HepG2 (cell line): Measurements from ENCODE around the gene TSEN54. TPM values are rescaled to one million over a fixed set of nuclear protein-coding genes. Genes with fewer than 3 reads are reported as not detected.

Experiments
- ARNTL ChIP-seq: sonication (generic); formaldehyde crosslinking; IDR thresholded peaks from 2 replicates; pipeline ENCODE4 v1.4.0; 2020; ENCODE audit warnings: mild to moderate bottlenecking, missing genetic modification reagents
- ATF1 ChIP-seq: IDR thresholded peaks from 2 replicates; pipeline ENCODE4 v1.6.1; 2016; ENCODE audit warnings: mild to moderate bottlenecking, control low read depth
- BCL6 ChIP-seq: IDR thresholded peaks from 2 replicates; pipeline ENCODE4 v1.6.1; 2016; ENCODE audit warnings: missing genetic modification reagents, missing compliant biosample characterization
- HNF1B ChIP-seq: sonication (generic); formaldehyde crosslinking; IDR thresholded peaks from 2 replicates; pipeline ENCODE4 v1.5.1; 2020; ENCODE audit warnings: mild to moderate bottlenecking, moderate library complexity, missing genetic modification reagents
- MTA1 ChIP-seq: sonication (generic); formaldehyde crosslinking; IDR thresholded peaks from 2 replicates; pipeline ENCODE4 v1.4.0; 2020; ENCODE audit warnings: missing genetic modification reagents, mild to moderate bottlenecking, borderline replicate concordance
- POLR2AphosphoS5 ChIP-seq: IDR thresholded peaks from 2 replicates; pipeline ENCODE4 v1.6.1; 2012; ENCODE audit warnings: low read depth, low read length
- SIN3A ChIP-seq: IDR thresholded peaks from 2 replicates; pipeline ENCODE4 v1.6.1; 2011; ENCODE audit warnings: low read depth, mild to moderate bottlenecking, control low read depth, low read length, borderline replicate concordance
- SNAPC4 ChIP-seq: sonication (generic); formaldehyde crosslinking; IDR thresholded peaks from 2 replicates; pipeline ENCODE4 v1.4.0; 2020; ENCODE audit warnings: mild to moderate bottlenecking, missing genetic modification reagents
- SRSF9 ChIP-seq: fragments of 200-400 bp; formaldehyde crosslinking; IDR thresholded peaks from 2 replicates; pipeline ENCODE4 v1.6.1; 2018; ENCODE audit warnings: borderline replicate concordance, mild to moderate bottlenecking, low read depth, low read length; ENCODE audit not compliant: insufficient read depth, poor library complexity, severe bottlenecking
- ZBTB42 ChIP-seq: sonication (generic); formaldehyde crosslinking; IDR thresholded peaks from 2 replicates; pipeline ENCODE4 v1.5.0; 2020; ENCODE audit warnings: mild to moderate bottlenecking, missing genetic modification reagents
- ZFP37 ChIP-seq: sonication (generic); formaldehyde crosslinking; IDR thresholded peaks from 2 replicates; pipeline ENCODE4 v1.4.0; 2020; ENCODE audit warnings: missing genetic modification reagents, borderline replicate concordance
- ZNF101 ChIP-seq: sonication (generic); formaldehyde crosslinking; IDR thresholded peaks from 2 replicates; pipeline ENCODE4 v1.4.0; 2020; ENCODE audit warnings: mild to moderate bottlenecking, low read depth, missing genetic modification reagents, borderline replicate concordance
- ZNF441 ChIP-seq: sonication (generic); formaldehyde crosslinking; IDR thresholded peaks from 2 replicates; pipeline ENCODE4 v1.7.0; 2021; ENCODE audit warnings: missing genetic modification reagents, borderline replicate concordance
- polyA plus RNA-seq, 8 experiments: library from polyadenylated mRNA; depleted of rRNA in 3 of 8; stranded (reverse) in 7 of 8; unstranded in 1 of 8; fragments of >200 nt; fragmentation: Illumina TruSeq in 4 of 8; extraction: Trizol in 4 of 8; gene quantifications; 2 replicates each; pipeline versions ENCODE4 v1.2.1 to v1.2.3, GENCODE V29; 2011 to 2016; ENCODE audit warnings: low read depth in 4 of 8, missing spikeins in 1 of 8, mixed read lengths in 1 of 8; ENCODE audit not compliant: insufficient read depth in 1 of 8
- total RNA-seq, 5 experiments: library from RNA; depleted of rRNA; stranded (reverse); fragments of >200 nt; fragmentation: Illumina TruSeq; extraction: Trizol; gene quantifications; 2 replicates each; pipeline ENCODE4 v1.2.3, GENCODE V29; 2016; ENCODE audit warnings: low read depth in 1 of 5
- TF ChIP-seq, protein P1 (sequence below): IDR thresholded peaks from 2 replicates; pipeline ENCODE4 v1.6.1; 2016; ENCODE audit warnings: missing genetic modification reagents, missing compliant biosample characterization
- TF ChIP-seq, protein P2 (sequence below): sonication (generic); formaldehyde crosslinking; IDR thresholded peaks from 2 replicates; pipeline ENCODE4 v1.4.0; 2020; ENCODE audit warnings: mild to moderate bottlenecking, missing genetic modification reagents
- TF ChIP-seq, protein P3 (sequence below): sonication (generic); formaldehyde crosslinking; IDR thresholded peaks from 2 replicates; pipeline ENCODE4 v1.9.0; 2022; ENCODE audit warnings: missing genetic modification reagents, mild to moderate bottlenecking, borderline replicate concordance
- TF ChIP-seq, protein P4 (sequence below): sonication (generic); formaldehyde crosslinking; IDR thresholded peaks from 2 replicates; pipeline ENCODE4 v1.4.0; 2020; ENCODE audit warnings: mild to moderate bottlenecking, missing genetic modification reagents

TSEN54 gene
- total and polyA plus RNA-seq, 2 of the 13 experiments (the other 11 are each of a cell fraction or from before 2014, with no cell fraction given), result 62.9 to 63.3 TPM

DNA sequence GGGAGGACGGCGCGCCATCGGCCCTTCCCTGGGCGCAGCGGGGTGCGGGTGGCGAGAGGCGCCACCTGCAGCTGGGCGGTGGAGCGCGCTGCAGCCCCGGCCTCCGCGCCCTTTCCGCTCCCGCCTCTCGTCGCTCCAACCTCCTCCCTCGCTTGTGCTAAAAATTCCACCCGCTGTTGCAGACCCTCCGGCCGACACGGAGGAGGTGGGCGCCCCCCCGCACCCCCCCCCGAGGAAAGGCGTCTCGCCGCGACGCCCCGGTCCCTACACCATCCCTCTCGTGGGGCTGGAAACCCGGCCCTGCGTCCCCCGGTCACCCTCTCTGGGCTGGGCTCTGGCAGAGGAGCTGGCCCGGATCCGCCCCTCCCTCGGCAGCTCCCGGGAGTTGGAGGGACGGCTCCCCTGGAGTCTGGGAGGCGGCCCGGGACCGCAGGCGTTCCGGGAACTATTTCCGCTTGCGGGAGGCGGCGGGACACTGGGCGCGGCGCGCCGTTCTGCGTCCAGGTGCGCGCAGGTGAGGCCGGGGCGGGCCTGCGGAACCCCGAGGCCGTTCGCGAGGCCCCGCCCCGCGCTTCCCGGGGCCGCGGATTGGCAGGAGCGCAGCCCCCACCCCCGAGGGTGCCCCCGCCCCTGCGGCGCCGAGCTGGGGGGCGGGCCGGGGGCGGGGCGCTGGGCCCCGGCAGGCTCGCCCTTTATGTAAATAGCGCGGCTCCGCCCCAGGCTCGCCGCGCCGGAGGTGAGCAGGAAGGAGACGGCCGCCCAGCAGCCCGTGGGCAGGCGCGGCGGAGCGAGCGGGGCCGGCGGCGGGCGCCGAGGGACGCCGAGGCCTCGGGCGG, 8.9 kb downstream of the TSEN54 start, which contains the start of gene LLGL2 (continued):
- TF ChIP-seq MTA1 (peak; percentile 89), BCL6 (CRISPR knock-in tag) (peak; percentile 47; the same call in 1 of the 2 replicates), ZNF101 (CRISPR knock-in tag) (peak; percentile 51; the same call in 1 of the 2 replicates), SIN3A (no peak; the same call in 1 of the 2 replicates), POLR2AphosphoS5 (peak; percentile 47; the same call in 1 of the 2 replicates), HNF1B (CRISPR knock-in tag) (peak; percentile 86), ZFP37 (peak; percentile 54; the same call in 1 of the 2 replicates), ZBTB42 (peak; percentile 75; the same call in 1 of the 2 replicates), ARNTL (CRISPR knock-in tag) (peak; percentile 62; the same call in 1 of the 2 replicates), SRSF9 (no peak), SNAPC4 (CRISPR knock-in tag) (no peak), ZNF441 (CRISPR knock-in tag) (no peak), ATF1 (no peak)
- TF ChIP-seq, protein P1, sequence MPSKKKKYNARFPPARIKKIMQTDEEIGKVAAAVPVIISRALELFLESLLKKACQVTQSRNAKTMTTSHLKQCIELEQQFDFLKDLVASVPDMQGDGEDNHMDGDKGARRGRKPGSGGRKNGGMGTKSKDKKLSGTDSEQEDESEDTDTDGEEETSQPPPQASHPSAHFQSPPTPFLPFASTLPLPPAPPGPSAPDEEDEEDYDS, result 0 out of 2 replicates have a peak, but pooled peaks have one; percentile 39
- TF ChIP-seq, protein P2, sequence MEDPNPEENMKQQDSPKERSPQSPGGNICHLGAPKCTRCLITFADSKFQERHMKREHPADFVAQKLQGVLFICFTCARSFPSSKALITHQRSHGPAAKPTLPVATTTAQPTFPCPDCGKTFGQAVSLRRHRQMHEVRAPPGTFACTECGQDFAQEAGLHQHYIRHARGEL, result no peak
- TF ChIP-seq, protein P3, sequence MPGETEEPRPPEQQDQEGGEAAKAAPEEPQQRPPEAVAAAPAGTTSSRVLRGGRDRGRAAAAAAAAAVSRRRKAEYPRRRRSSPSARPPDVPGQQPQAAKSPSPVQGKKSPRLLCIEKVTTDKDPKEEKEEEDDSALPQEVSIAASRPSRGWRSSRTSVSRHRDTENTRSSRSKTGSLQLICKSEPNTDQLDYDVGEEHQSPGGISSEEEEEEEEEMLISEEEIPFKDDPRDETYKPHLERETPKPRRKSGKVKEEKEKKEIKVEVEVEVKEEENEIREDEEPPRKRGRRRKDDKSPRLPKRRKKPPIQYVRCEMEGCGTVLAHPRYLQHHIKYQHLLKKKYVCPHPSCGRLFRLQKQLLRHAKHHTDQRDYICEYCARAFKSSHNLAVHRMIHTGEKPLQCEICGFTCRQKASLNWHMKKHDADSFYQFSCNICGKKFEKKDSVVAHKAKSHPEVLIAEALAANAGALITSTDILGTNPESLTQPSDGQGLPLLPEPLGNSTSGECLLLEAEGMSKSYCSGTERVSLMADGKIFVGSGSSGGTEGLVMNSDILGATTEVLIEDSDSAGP, result peak; percentile 93; the same call in 1 of the 2 replicates
- TF ChIP-seq, protein P4, sequence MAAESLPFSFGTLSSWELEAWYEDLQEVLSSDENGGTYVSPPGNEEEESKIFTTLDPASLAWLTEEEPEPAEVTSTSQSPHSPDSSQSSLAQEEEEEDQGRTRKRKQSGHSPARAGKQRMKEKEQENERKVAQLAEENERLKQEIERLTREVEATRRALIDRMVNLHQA (CRISPR knock-in tag), result no peak
